CD4-positive, alpha-beta T cell treated with Interleukin-15 for 4 hours (primary cell): ENCODE results near the gene SSR2.
A peak's percentile ranks its signal among the peaks of the same experiment; 100 is the strongest.

Experiments used
- DNase-seq: peaks from one replicate; pipeline ENCODE4 v3.0.0-alpha.2; 2020; ENCODE audit warnings: low spot score

Gene SSR2

GRCh38 chr1:156020293-156021092, at the start of gene SSR2:
SSR2 (minus strand) TSS chr1:156020951; CDS start chr1:156020167, 784 bp downstream.
- peak; percentile 87 for DNase-seq

GRCh38 chr1:156070548-156070947, 49.8 kb upstream of the SSR2 start:
- no peak for DNase-seq

GRCh38 chr1:156069490-156070455, 49.0 kb upstream of the SSR2 start:
- DNase-seq = no peak

GRCh38 chr1:156067262-156067661, 46.5 kb upstream of the SSR2 start:
- no peak for DNase-seq

- DNase-seq = no peak
These were observed 45.1 kb upstream of the SSR2 start for GRCh38 chr1:156065871-156066270.

- DNase-seq = no peak
These were observed 44.5 kb upstream of the SSR2 start for GRCh38 chr1:156065212-156065611.

GRCh38 chr1:156064615-156065014, 43.9 kb upstream of the SSR2 start:
- no peak for DNase-seq

GRCh38 chr1:156063997-156064285, 43.2 kb upstream of the SSR2 start:
- no peak for DNase-seq

GRCh38 chr1:156062189-156062588, 41.4 kb upstream of the SSR2 start:
- DNase-seq = no peak

- no peak for DNase-seq
These were observed 40.3 kb upstream of the SSR2 start, which contains the start of gene RAB25 for GRCh38 chr1:156060937-156061636. RAB25 (plus strand) TSS chr1:156061160; CDS start chr1:156061401, 241 bp downstream.

- DNase-seq = no peak
These were observed 35.6 kb upstream of the SSR2 start for GRCh38 chr1:156056326-156056849.

- DNase-seq = no peak
These were observed 34.7 kb upstream of the SSR2 start for GRCh38 chr1:156055281-156056048.

- peak; percentile 95 for DNase-seq
These were observed 33.9 kb upstream of the SSR2 start, which contains the start of gene LAMTOR2 for GRCh38 chr1:156054500-156055280. LAMTOR2 (plus strand) TSS chr1:156054782; CDS start chr1:156054890, 108 bp downstream.

GRCh38 chr1:156053768-156054499, 33.2 kb upstream of the SSR2 start, which contains the start of gene UBQLN4:
UBQLN4 (minus strand) TSS chr1:156053798; CDS start chr1:156053701, 97 bp downstream.
- DNase-seq = peak; percentile 87

GRCh38 chr1:156052862-156053767, 32.4 kb upstream of the SSR2 start:
- DNase-seq = peak; percentile 54

GRCh38 chr1:156051011-156051725, 30.4 kb upstream of the SSR2 start:
- DNase-seq = no peak

- DNase-seq = no peak
These were observed 29.6 kb upstream of the SSR2 start for GRCh38 chr1:156050376-156050775.
